ENCODE data around the gene SULT1A1. TPM values are rescaled to one million over a fixed set of nuclear protein-coding genes. Genes with fewer than 3 reads are reported as not detected.
"Not testable (repeated sequence)": the region's sequence is repeated elsewhere in the genome, so short reads cannot be mapped to it uniquely, and the experiment has no call there.

SULT1A1 gene
- total and polyA plus RNA-seq, 2 donors (not counting 1 experiment from before 2014, with no cell fraction given), result 4.2 to 7.1 TPM

GRCh38 chr16:28623172-28623711, 13.4 kb upstream of the SULT1A1 start:
- Histone ChIP-seq H3K27ac (ENCODE audit: low read length in 2 of 2) (no peak overlapping the region), H3K9ac (ENCODE audit: low read length) (peak overlapping the region; percentile 59), H3K79me2 (ENCODE audit: control insufficient read depth, insufficient read depth, low read length) (no peaks in the 10 kb centered on the region), H3K9me3 (ENCODE audit: control extremely low read depth in 1 of 3, control insufficient read depth in 2 of 3, insufficient read depth in 1 of 3, low read length in 2 of 3) (no peaks in the 10 kb centered on the region), H2AFZ (ENCODE audit: insufficient read depth, low read depth, low read length, poor library complexity, severe bottlenecking) (peak overlapping the region; percentile 78), H3K27me3 (replicated peaks in 1 of 4; ENCODE audit: control extremely low read depth in 1 of 4, control insufficient read depth in 3 of 4, insufficient read depth in 4 of 4, low read length in 3 of 4) (no peaks in the 10 kb centered on the region), H3K4me3 (ENCODE audit: control extremely low read depth in 1 of 5, extremely low read depth in 1 of 5, insufficient read depth in 1 of 5, low read depth in 2 of 5, low read length in 4 of 5) (peak overlapping the region in 4 of 5 experiments; percentile 17 to 62 (median 56)), H4K20me1 (ENCODE audit: control insufficient read depth, insufficient read depth, low read length, poor library complexity, severe bottlenecking) (no peaks in the 10 kb centered on the region), H3K4me2 (replicated peaks; ENCODE audit: low read depth, low read length, poor library complexity, severe bottlenecking) (peak overlapping the region; percentile 80), H3K4me1 (ENCODE audit: control insufficient read depth in 2 of 2, insufficient read depth in 2 of 2, low read length in 2 of 2) (no peaks in the 10 kb centered on the region), H3K36me3 (replicated peaks in 1 of 2; ENCODE audit: control extremely low read depth in 1 of 2, control insufficient read depth in 1 of 2, extremely low read depth in 1 of 2, insufficient read depth in 2 of 2, low read length in 1 of 2) (no peaks in the 10 kb centered on the region)
- under 1% methylated on average over 68 of the region's 68 CpGs for WGBS (ENCODE audit: insufficient coverage)
- ATAC-seq (ENCODE audit: low read depth), result peak; percentile 84
- peak; percentile 64 for DNase-seq
- CTCF ChIA-PET, result no interaction called here
- TF ChIP-seq CTCF (IDR thresholded peaks at IDR 0.05) (no peak), EZH2 (IDR thresholded peaks at IDR 0.05; ENCODE audit: borderline replicate concordance, insufficient read depth, low read depth, low read length, poor library complexity, severe bottlenecking) (no peak)
- Mint-ChIP-seq H3K4me1 (peaks cover 9% of the 10 kb centered on the region), H3K9me3 (ENCODE audit: insufficient read depth) (no peaks in the 10 kb centered on the region), H3K27ac (no peak overlapping the region), H3K4me3 (peak overlapping the region; percentile 83), H3K27me3 (peaks cover 10% of the 10 kb centered on the region)
- intact Hi-C loops (cut with micrococcal nuclease), result no loop called here
- POLR2A ChIA-PET, result interaction anchor here (0.6 kb wide), 1 partner anchor 94 kb away, joined by 3 read pairs; no protein-coding TSS in a partner anchor

- H3K9me3 ChIP-seq (ENCODE audit: control extremely low read depth in 1 of 3, control insufficient read depth in 2 of 3, insufficient read depth in 1 of 3, low read length in 2 of 3); intact Hi-C loops (cut with micrococcal nuclease); H3K27me3 Mint-ChIP-seq; CTCF ChIA-PET; ATAC-seq (ENCODE audit: low read depth); H3K4me1 ChIP-seq (ENCODE audit: control insufficient read depth in 2 of 2, insufficient read depth in 2 of 2, low read length in 2 of 2); H3K79me2 ChIP-seq (ENCODE audit: control insufficient read depth, insufficient read depth, low read length); H3K27me3 ChIP-seq (replicated peaks in 1 of 4; ENCODE audit: control extremely low read depth in 1 of 4, control insufficient read depth in 3 of 4, insufficient read depth in 4 of 4, low read length in 3 of 4); H3K36me3 ChIP-seq (replicated peaks in 1 of 2; ENCODE audit: control extremely low read depth in 1 of 2, control insufficient read depth in 1 of 2, extremely low read depth in 1 of 2, insufficient read depth in 2 of 2, low read length in 1 of 2); H3K9me3 Mint-ChIP-seq (ENCODE audit: insufficient read depth); H3K27ac ChIP-seq (ENCODE audit: low read length in 2 of 2); H4K20me1 ChIP-seq (ENCODE audit: control insufficient read depth, insufficient read depth, low read length, poor library complexity, severe bottlenecking); DNase-seq; H3K27ac Mint-ChIP-seq: not testable (repeated sequence)
- H3K4me3 ChIP-seq (ENCODE audit: control extremely low read depth in 1 of 5, extremely low read depth in 1 of 5, insufficient read depth in 1 of 5, low read depth in 2 of 5, low read length in 4 of 5), result peak overlapping the region in 4 of 5 experiments; percentile 17 to 62 (median 56)
- WGBS (ENCODE audit: insufficient coverage), result 49% methylated on average over 22 of the region's 24 CpGs
- H3K4me2 ChIP-seq (replicated peaks; ENCODE audit: low read depth, low read length, poor library complexity, severe bottlenecking), result peak overlapping the region; percentile 80
- peak overlapping the region; percentile 59 for H3K9ac ChIP-seq (ENCODE audit: low read length)
- Mint-ChIP-seq H3K4me3 (peak overlapping the region; percentile 83), H3K4me1 (peaks cover 11% of the 10 kb centered on the region)
- peak overlapping the region; percentile 78 for H2AFZ ChIP-seq (ENCODE audit: insufficient read depth, low read depth, low read length, poor library complexity, severe bottlenecking)
- POLR2A ChIA-PET, result interaction anchor here (0.6 kb wide), 1 partner anchor 93 kb away, joined by 3 read pairs; no protein-coding TSS in a partner anchor
Observed at GRCh38 chr16:28622532-28623171, 12.8 kb upstream of the SULT1A1 start.
